ENCODE data around the gene CYP3A5.

- no peak for TF ChIP-seq POLR2A (IDR thresholded peaks at IDR 0.05)
- TF ChIP-seq CTCF (IDR thresholded peaks at IDR 0.05): no peak
- no peak for TF ChIP-seq POLR2AphosphoS5 (IDR thresholded peaks at IDR 0.05)
Observed at GRCh38 chr7:99693427-99694200, 13.8 kb upstream of the CYP3A5 start.
